Right hindlimb (tissue), 1 donor: Measurements from ENCODE around the gene MAB21L4.
A peak's percentile ranks its signal among the peaks of the same experiment; 100 is the strongest.

Source experiments
- DNase-seq: peaks from one replicate; pipeline ENCODE4 v3.0.0-alpha.2; 2018

MAB21L4 gene

GRCh38 chr2:240925191-240925567 is 29.2 kb upstream of the MAB21L4 start:
- peak; percentile 12 for DNase-seq

- DNase-seq = peak; percentile 17
Observed at GRCh38 chr2:240922982-240923537, 27.1 kb upstream of the MAB21L4 start.

DNA sequence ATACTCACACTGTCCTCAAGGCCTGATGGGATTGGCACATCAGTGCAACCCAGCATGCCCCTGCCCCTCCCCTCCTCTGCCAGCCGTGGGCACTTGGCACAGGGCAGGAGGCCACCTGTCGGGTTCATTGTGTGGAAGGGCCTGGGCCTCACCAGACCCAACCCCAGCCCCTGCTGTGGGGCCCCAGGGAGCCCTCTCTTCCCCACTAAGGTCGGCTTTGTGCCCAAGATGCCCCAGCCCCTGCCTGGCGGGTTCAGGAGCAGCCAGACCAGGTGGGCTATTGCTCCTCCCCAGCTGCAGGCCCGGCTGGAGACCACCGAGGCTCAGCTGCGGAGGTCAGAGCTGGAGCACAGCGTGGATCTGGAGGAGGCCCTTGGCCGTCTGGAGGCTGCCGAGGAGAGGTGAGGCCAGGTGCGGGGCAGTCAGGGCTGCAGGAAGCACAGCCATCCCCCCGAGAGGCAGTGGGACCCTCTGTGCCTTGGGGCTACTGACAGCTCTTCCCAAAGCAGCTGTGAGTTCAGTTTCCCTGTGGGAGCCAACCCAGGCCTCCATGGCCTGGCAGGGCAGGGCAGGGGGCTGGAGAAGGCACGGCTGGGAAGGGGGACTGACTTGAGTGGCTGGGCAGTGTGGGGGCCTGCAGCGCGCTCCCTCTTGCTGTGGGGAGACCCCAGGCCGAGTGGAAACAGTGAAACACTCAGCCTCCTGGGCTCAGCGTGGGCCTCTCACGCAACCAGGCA is 26.5 kb upstream of the MAB21L4 start:
- peak; percentile 18 for DNase-seq

DNA sequence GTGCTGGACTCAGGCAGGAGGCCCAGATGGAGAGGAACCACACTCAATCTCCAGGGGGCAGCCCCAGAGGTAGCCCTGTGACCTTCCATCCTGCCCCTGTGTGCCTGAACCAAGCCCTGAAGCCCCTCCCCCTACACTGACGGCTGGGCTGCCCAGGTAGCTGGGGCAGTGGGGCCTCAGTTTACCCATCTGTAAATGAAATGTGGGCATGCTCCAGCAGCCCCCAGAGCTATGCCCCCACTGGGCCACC is 26.0 kb upstream of the MAB21L4 start:
- DNase-seq = no peak

DNA sequence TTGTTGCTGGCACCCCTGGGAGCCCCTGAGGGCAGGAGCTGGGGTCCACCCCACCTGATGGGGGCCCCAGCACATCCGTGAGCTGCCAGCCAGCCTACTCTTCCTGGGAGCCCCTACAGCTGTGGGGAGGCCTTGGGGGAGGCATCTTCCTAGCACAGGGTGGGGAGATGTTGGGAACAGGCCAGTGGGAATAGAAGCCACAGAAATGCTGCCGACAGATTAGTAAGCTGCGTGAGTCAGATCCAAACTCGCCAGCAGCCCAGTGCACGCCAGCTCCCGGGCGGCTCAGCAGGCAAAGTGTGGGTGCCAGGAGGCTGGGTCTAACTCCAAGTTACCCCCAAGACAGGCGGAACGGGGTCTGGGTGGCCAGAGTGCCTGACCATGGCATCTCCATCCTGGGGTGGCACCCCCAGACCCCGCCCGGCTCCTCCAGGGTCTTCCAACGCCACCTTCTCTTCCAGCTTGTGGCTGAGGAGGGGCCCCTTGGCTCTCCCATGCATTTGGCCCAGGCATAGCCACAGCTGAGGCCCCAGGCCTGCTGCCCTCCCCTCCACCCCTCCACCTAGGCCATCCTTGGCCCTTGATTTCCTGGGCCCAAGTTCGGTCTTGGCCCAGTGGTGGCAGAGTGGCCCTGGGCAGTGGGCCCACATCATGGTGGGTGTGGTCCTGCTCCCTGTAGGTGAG is 25.5 kb upstream of the MAB21L4 start:
- DNase-seq = peak; percentile 37

- DNase-seq = peak; percentile 11
Observed at GRCh38 chr2:240920783-240921231, 24.9 kb upstream of the MAB21L4 start.

DNA sequence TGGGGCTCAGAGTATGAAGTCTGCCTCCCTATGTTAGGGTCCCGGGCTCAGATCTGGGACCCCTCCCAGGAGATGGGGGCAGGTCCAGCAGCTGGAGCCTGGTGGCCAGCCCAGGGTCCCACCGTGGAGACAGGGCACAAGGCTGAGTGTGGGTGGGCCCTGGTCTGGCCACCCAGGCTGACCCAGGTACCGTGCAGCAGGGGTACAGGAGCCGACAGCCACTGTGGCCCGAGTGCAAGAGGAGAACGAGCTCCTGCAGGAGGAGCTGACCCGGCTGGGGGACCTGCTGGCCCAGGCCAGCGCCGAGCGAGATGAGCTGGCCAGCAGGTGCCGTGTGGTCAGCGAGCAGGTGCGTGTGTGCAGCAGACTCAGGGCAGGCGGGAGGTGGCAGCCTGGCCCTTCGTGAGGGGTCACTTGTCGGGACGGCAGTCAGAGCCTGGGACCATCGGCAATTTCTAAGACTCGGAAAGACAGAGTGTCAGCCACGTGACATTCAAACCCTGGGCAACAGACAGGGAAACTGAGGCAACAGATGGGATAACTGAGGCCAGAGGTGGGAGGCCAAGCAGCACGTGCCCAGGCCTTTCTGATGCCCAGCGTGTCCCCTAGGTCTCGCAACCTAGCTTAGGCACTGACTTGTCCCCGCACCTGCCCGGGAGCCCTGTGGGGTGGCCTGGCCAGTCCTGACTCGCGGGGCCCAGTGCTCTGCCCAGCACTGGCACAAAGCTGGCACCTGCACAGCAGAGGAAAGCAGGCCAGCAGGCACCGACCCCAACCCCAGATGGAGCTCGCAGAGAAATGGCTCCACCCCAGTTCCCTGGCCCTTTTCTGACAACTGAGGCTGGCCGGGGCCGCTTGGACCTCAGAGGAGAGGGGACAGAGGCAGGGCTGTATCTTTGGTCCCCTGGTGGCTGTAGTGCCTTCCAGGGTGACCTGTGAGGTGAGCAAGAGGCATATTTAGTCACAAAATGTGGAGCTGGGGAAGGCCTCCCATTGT is 24.1 kb upstream of the MAB21L4 start:
- DNase-seq = no peak

GRCh38 chr2:240919161-240919781 is 23.3 kb upstream of the MAB21L4 start:
- DNase-seq = peak; percentile 17

DNA sequence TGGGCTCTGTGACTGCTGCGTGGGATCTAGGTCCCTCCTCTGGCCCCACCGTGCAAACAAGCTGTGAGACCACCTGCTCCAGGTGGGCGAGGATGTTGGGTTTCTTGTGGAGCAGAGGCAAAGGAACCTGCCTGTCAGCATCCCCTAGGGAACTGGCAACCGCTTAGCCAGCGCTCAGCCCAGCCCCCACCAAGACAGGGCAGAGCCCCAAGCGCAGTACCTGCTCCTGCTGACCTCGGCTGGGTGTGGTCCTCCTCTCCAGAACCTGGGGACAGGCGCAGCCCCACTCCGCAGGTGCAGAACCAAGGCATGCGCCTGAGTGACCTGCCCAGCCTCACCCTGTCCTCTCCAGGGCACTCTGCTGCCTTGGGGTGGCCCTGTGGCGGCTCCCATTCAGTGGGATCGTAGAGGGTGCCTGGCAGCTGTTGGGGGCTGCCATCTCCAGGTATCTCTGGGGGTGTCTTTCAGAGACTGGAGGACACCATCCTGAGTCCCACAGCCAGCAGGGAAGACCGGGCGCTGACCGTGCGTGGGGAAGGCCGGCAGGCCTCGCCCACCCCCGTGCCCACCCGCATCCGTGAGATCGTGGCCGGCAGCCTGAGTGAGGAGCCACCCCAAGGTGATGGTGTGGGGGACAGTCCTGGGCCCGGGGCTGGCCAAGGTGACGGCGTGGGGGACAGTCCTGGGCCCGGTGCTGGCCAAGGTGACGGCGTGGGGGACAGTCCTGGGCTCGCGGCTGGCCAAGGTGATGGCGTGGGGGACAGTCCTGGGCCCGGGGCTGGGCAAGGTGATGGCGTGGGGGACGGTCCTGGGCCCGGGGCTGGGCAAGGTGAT is 22.5 kb upstream of the MAB21L4 start:
- peak; percentile 16 for DNase-seq

DNA sequence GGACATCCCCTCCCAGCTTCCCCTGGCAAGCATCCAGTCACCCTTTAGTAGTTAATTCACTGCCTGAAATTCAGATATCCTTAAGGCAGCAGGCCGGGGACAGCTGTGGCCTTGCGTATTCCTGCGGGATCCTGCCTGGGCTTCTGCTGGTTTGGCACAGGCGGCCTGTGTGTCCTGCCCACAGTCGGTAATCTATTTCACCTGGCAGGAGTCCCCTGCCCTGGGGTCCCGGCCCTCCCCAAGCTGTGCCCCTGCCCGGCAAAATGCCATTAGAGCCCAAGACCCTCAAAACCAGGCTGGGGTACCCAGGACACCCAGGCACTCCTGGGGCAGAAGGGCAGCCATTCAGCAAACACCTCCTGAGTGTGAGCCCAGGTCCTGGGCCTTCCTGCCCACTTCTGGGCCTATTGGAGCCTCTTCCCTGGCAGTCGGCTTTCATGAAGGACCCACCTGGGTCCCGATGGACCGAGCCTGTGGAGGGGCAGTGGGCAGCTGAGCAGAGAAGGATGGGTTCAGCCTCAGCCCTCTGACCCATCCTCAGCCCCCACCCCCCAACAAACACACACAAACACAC is 21.8 kb upstream of the MAB21L4 start:
- peak; percentile 27 for DNase-seq

DNA sequence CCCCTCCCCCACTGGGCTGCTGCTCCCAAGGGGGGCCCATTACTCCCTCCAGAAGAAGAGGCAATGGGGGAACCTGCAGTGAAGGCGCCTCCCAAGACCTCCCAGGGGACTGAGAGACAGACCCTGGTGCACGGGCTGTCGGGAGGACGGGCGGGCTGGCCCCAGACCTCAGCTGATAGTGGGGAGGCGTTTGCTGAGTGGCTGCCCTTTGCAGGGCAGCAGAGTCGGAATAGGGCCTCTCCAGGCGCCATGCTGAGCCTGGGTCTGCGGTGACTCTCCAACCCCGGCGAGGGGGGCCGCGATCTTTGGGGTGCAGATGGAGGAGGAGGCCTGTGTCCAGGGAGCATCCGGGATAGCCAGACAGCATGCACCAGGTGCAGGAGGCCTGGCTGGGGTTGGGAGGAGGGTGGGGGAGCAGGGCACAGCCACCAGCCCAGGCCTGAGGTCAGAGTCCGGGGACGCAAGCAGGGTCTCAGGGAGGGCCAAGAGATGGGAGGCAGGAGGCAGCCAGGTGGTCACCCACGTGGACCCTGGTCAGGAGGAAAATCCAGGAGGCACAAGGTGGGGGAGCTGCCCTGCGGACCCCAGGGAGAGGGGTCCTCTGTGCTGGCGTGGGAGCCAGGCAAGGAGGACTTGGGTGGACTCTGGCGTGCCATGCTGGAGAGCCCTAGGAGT is 21.2 kb upstream of the MAB21L4 start:
- DNase-seq = peak; percentile 35

DNA sequence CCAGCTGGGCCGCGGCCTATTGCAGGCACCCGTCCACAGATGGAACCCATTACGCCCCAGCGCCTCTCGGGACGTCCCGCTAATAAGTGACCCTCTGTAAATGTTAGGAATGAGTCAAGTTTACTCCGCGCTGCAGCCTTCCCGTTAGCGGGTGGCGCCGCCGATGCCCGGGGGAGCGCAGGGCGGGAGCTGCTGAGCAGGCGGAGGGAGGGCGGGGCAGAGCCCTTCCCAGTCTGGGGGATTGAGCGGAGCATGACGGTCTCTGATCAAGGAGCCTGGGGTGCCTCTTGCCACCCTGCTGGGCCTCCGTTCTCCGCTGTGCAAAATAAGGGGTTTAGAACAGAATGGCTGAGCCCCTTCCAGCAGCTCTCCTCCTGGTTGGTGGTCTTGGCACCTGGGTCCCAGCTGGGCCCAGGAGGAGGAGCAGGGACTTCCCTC is 20.6 kb upstream of the MAB21L4 start:
- DNase-seq = peak; percentile 80

GRCh38 chr2:240915526-240916341 is 19.8 kb upstream of the MAB21L4 start:
- DNase-seq = peak; percentile 33

- DNase-seq = peak; percentile 24
Observed at GRCh38 chr2:240914645-240915525, 18.9 kb upstream of the MAB21L4 start.

GRCh38 chr2:240913810-240914644 is 18.1 kb upstream of the MAB21L4 start:
- peak; percentile 84 for DNase-seq

- no peak for DNase-seq
Observed at GRCh38 chr2:240912878-240913809, 17.2 kb upstream of the MAB21L4 start.
